ENCODE measurements around the gene GDPD1.
"Not testable (repeated sequence)": the region's sequence is repeated elsewhere in the genome, so short reads cannot be mapped to it uniquely, and the experiment has no call there.

Gene GDPD1

GRCh38 chr17:59199398-59199797 lies 20.9 kb upstream of the GDPD1 start:
- Histone ChIP-seq H3K36me3 (ENCODE audit: control insufficient read depth, insufficient read depth, low read length) (peaks cover 3% of the 10 kb centered on the region), H3K4me3 (replicated peaks; ENCODE audit: low read depth, low read length) (no peak overlapping the region), H3K27me3 (replicated peaks; ENCODE audit: control insufficient read depth, insufficient read depth, low read length) (no peaks in the 10 kb centered on the region)
- DNase-seq (ENCODE audit: extremely low read depth, insufficient read length) = no peak
- TF ChIP-seq CTCF (IDR thresholded peaks at IDR 0.05; ENCODE audit: insufficient read depth, low read length, poor library complexity, severe bottlenecking) = no peak

- H3K36me3 ChIP-seq (ENCODE audit: control insufficient read depth, insufficient read depth, low read length) = peaks cover 3% of the 10 kb centered on the region
- no peak for TF ChIP-seq CTCF (IDR thresholded peaks at IDR 0.05; ENCODE audit: insufficient read depth, low read length, poor library complexity, severe bottlenecking)
- H3K4me3 ChIP-seq (replicated peaks; ENCODE audit: low read depth, low read length) = no peak overlapping the region
- DNase-seq (ENCODE audit: extremely low read depth, insufficient read length) = no peak
- H3K27me3 ChIP-seq (replicated peaks; ENCODE audit: control insufficient read depth, insufficient read depth, low read length) = no peaks in the 10 kb centered on the region
Measured at GRCh38 chr17:59202320-59202719, 18.0 kb upstream of the GDPD1 start.

- H3K36me3 ChIP-seq (ENCODE audit: control insufficient read depth, insufficient read depth, low read length) = no peaks in the 10 kb centered on the region; the same call in 1 of the 2 replicates
- no peak overlapping the region for H3K4me3 ChIP-seq (replicated peaks; ENCODE audit: low read depth, low read length)
- TF ChIP-seq CTCF (IDR thresholded peaks at IDR 0.05; ENCODE audit: insufficient read depth, low read length, poor library complexity, severe bottlenecking) = no peak
- H3K27me3 ChIP-seq (replicated peaks; ENCODE audit: control insufficient read depth, insufficient read depth, low read length) = no peaks in the 10 kb centered on the region
- DNase-seq (ENCODE audit: extremely low read depth, insufficient read length) = no peak
Measured at GRCh38 chr17:59219370-59219769, 941 bp upstream of the GDPD1 start.

GRCh38 chr17:59219992-59220327 lies 351 bp upstream of the GDPD1 start:
- DNase-seq (ENCODE audit: extremely low read depth, insufficient read length) = no peak
- TF ChIP-seq CTCF (IDR thresholded peaks at IDR 0.05; ENCODE audit: insufficient read depth, low read length, poor library complexity, severe bottlenecking) = no peak
- peak overlapping the region; percentile 36 for H3K4me3 ChIP-seq (replicated peaks; ENCODE audit: low read depth, low read length)
- H3K36me3 ChIP-seq (ENCODE audit: control insufficient read depth, insufficient read depth, low read length) = no peaks in the 10 kb centered on the region
- H3K27me3 ChIP-seq (replicated peaks; ENCODE audit: control insufficient read depth, insufficient read depth, low read length) = no peaks in the 10 kb centered on the region

- DNase-seq (ENCODE audit: extremely low read depth, insufficient read length) = no peak
- peak overlapping the region; percentile 74 for H3K4me3 ChIP-seq (replicated peaks; ENCODE audit: low read depth, low read length)
- H3K36me3 ChIP-seq (ENCODE audit: control insufficient read depth, insufficient read depth, low read length) = no peaks in the 10 kb centered on the region
- TF ChIP-seq CTCF (IDR thresholded peaks at IDR 0.05; ENCODE audit: insufficient read depth, low read length, poor library complexity, severe bottlenecking) = no peak
- H3K27me3 ChIP-seq (replicated peaks; ENCODE audit: control insufficient read depth, insufficient read depth, low read length) = no peaks in the 10 kb centered on the region
Measured at GRCh38 chr17:59221159-59221847, 992 bp downstream of the GDPD1 start.

- no peak for DNase-seq (ENCODE audit: extremely low read depth, insufficient read length)
- Histone ChIP-seq H3K27me3 (replicated peaks; ENCODE audit: control insufficient read depth, insufficient read depth, low read length) (no peaks in the 10 kb centered on the region), H3K36me3 (ENCODE audit: control insufficient read depth, insufficient read depth, low read length) (no peaks in the 10 kb centered on the region), H3K4me3 (replicated peaks; ENCODE audit: low read depth, low read length) (no peak overlapping the region)
- TF ChIP-seq CTCF (IDR thresholded peaks at IDR 0.05; ENCODE audit: insufficient read depth, low read length, poor library complexity, severe bottlenecking) = no peak
Measured at GRCh38 chr17:59223813-59224212, 3.5 kb downstream of the GDPD1 start.

- not testable (repeated sequence) for H3K4me3 ChIP-seq (replicated peaks; ENCODE audit: low read depth, low read length); DNase-seq (ENCODE audit: extremely low read depth, insufficient read length); H3K36me3 ChIP-seq (ENCODE audit: control insufficient read depth, insufficient read depth, low read length); H3K27me3 ChIP-seq (replicated peaks; ENCODE audit: control insufficient read depth, insufficient read depth, low read length)
Measured at GRCh38 chr17:59228588-59228987, 8.3 kb downstream of the GDPD1 start.

All from GM06990 (cell line).